Superior temporal gyrus (tissue), 1 donor: Measurements from ENCODE around the gene ALDH9A1.
"Not testable (repeated sequence)": the region's sequence is repeated elsewhere in the genome, so short reads cannot be mapped to it uniquely, and the experiment has no call there.

Experiments used
- DNase-seq: peaks from one replicate; pipeline ENCODE4 v3.0.0-alpha.2; 2016; ENCODE audit errors: extremely low spot score

ALDH9A1 gene

DNA sequence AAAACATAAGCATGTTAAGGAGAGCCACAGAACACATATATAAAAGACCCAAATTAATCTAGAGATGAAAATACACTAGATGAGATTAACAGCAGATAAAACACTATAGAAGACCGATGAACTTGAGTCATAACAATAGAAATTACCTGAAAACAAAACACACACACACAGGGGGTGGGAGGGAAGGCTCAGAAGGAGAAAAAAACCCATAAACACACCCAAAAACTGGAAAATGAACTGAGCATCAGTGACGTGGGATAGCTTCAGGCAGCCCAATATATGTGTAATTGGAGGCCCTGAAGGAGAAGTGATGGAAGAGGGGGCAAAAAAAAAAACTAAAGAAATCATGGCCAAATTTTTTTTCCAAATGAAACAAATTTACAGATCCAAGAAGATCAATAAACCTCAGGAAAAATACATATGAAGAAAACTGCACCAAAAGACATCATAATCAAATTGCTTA lies 11.4 kb downstream of the ALDH9A1 start:
- DNase-seq = no peak

- no peak for DNase-seq
Measured at GRCh38 chr1:165686121-165686970, 12.0 kb downstream of the ALDH9A1 start.

DNA sequence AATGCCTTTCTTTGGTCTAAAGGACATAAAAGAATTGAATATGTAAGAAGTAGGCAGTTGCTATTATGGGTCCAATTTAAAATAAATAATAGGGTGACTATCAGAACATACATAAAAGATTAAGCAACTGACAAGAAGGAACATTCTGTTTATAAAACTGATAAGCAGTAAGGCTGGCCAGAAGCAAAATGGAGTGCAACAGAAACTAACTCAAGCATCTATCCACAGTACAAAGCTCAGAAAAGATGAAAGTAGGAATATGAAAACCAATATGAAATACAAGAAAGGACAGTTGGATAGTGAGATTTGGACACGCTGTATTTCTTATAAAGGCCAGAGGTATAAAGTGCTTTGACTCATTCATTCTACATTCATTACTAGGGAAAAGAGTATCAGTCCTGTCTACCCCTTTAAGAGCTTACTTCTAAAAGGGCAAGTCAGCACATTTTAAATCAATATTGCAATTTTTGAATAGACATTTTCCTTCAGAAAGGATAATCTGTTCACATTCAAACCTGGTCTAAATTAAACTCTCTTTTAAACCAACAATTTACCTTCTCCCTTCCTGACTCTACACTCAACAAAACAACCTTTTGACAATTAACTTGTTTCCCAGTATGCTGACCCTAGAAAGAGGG lies 14.4 kb downstream of the ALDH9A1 start:
- DNase-seq = no peak

DNA sequence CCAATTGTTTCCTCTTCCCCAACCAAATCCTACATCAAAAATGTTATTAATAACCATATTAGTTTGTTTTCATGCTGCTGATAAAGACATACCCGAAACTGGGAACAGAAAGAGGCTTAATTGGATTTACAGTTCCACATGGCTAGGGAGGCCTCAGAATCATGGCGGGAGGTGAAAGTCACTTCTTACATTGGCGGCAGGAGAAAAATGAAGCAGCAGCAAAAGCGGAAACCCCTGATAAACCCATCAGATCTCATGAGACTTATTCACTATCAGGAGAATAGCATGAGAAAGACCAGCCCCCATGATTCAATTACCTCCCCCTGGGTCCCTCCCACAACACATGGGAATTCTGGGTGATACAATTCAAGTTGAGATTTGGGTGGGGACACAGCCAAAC lies 17.6 kb downstream of the ALDH9A1 start:
- not testable (repeated sequence) for DNase-seq

- DNase-seq = no peak
Measured at GRCh38 chr1:165680303-165680702, 18.1 kb downstream of the ALDH9A1 start.

DNA sequence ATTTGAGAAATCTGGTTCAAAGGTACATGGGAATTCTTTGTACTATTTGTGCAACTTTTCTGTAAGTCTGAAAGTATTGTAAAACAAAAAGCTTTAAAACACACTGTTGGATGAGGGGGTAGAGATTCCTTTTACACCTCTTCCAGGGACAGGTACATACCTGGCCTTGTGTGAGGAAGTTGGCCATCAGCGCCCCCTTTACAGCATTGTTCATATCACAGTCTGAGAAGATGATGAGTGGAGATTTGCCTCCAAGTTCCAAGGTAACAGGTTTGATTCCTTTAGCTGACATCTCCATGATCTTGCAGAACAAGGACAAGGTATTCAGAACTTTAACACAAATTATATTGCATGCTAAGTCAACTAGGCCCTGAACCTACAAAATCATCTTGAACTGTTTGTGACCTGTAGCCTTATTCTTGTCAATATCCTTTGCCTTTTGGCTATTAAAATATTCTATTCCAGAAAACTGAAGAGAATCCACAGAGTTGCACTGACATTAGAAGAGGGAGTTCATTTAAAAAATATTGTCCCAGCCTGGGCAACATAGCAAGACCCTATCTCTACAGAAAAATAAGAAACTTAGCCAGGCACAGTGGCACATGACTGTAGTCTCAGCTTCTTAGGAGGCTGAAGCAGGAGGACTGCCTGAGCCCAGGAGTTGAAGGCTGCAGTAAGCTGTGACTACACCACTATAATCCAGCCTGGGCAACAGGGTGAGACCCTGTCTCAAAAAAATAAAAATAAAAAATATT lies 18.9 kb downstream of the ALDH9A1 start:
- no peak for DNase-seq

DNA sequence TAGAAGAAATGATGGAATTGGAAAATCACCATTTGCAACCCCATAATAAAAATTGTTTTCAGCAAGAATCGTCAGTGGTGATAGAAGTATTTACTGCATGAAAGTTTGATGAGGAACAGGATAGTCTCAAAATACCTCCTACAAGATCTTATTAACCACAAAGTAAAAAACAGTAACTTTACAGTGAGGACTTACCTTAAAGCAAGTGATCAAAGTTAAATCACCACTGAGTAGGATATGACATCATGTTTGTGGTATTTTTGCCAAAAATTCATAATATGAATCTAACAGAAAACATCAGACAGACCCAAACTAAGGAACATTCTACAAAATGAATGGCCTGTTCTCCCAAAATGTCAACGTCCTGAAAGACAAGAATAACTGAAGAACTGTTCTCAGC lies 19.9 kb downstream of the ALDH9A1 start:
- DNase-seq = no peak

- DNase-seq = no peak
Measured at GRCh38 chr1:165675794-165676193, 22.6 kb downstream of the ALDH9A1 start.

- no peak for DNase-seq
Measured at GRCh38 chr1:165674599-165674998, 23.8 kb downstream of the ALDH9A1 start.

DNA sequence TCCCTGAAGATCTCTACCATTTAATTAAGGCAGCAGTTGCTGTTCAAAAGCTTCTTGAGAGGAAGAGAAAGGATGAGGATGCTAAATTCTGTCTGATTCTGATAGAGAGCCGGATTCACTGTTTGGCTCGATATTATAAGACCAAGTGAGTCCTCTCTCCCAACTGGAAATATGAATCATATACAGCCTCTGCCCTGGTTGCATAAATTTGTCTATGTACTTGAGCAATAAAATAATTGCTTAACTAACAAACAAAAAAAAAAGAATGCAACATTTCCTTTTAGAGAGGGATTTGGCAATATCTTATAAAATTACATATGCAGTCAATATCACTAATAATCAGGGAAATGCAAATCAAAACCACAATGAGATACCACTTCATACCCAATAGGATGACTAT lies 26.8 kb downstream of the ALDH9A1 start:
- no peak for DNase-seq

GRCh38 chr1:165668184-165668583 lies 30.2 kb downstream of the ALDH9A1 start:
- DNase-seq = no peak

DNA sequence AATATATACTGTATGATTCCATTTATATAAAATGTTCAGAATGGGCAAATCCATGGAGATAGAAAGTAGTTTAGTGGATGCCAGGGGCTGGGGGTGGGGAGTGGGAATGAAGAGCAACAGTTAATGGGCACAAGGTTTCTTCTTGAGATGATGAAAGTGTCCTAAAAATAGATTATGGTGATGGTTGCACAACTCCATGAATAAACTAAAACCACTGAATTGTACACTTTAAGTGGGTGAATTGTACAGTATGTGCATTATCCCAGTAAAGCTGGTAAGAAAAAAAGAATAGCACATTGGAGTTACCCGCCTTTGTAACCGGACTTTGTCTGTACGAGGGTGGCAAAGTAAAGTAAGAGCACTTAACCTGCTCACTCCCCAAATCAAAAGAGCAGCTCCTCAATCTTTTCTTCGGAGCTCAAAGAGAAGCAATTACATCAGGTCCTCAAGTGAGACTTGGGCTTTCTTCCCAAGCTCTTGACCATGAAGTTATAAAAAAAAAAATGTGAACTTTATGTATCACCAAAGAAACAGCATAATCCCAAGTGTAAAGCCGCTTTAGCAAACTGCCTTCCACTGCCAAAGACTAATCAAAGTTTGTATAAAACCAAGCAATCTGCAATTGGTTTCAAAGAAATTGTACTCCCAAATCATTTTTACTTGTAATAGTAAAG lies 32.1 kb downstream of the ALDH9A1 start:
- DNase-seq = no peak

DNA sequence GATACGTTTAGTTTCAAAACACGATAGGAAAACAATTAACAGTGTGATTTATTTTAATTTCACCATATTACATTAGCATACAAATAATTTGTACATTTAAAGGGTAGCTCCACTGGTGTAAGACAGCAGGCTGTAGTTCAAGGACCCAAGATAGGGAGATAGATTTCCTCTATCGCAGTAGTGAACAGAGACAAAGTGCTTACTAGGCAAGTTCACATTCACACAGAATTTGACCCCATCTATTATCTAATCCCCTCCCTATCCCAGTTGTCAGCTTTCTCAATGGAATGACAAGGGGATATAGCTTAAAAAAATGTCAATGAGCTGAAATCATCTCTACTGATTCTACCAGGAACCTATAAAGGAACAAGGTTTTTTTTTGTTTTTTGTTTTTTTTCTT lies 36.2 kb downstream of the ALDH9A1 start:
- DNase-seq = no peak

DNA sequence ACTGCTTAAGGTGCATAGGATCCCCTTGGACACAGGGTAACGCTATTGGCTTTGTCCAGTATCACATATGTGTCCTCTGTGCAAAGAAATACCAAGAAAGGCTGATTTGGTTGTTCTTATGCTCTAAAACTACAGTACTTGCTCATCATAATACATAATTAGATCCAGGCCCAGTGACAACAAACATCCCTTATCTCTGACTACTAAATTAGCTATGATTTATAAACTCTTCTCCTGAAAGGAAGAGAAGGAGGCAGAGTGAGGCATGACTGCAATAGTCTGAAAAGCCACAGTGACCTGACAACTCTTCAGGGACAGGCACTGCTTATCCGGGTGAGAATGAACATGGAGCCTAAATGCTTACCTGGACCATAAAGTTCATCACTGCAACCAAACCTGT lies 36.7 kb downstream of the ALDH9A1 start:
- DNase-seq = no peak

GRCh38 chr1:165659581-165659895 lies 38.8 kb downstream of the ALDH9A1 start:
- no peak for DNase-seq

GRCh38 chr1:165658766-165659580 lies 39.4 kb downstream of the ALDH9A1 start:
- not testable (repeated sequence) for DNase-seq

GRCh38 chr1:165650981-165651625 lies 47.3 kb downstream of the ALDH9A1 start:
- DNase-seq = no peak

DNA sequence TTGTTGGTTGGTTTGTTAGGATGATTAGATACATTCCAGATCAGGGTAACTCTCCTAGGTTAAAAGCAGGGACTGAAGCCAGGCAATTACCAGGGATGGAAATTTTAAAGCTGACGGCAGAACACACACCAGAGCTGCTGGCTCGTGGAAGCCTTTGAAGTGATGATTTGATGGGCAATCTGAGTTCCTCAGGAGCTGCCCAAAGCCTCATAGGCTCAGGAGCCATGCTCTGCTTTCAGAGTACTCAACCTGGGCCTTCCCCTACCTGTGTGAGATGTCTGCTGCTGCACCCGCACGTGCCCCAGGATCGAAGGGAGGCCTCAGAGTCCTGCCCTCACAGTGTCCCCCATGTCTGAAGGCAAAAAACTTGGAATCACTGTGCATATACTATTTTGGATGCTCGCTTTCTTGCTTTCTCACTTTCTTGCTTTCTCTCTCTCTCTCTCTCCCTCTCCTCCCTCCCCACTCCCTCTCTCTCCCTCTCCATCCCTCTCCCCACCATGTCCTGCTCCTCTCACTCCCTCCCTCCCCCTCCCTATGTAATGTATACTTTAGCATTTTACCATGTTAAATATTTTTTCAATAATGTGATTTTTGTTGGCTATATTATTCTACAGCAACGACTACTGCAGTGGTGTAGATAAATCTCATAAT lies 49.3 kb downstream of the ALDH9A1 start:
- no peak for DNase-seq

GRCh38 chr1:165647970-165648369 lies 50.4 kb downstream of the ALDH9A1 start:
- DNase-seq = no peak

DNA sequence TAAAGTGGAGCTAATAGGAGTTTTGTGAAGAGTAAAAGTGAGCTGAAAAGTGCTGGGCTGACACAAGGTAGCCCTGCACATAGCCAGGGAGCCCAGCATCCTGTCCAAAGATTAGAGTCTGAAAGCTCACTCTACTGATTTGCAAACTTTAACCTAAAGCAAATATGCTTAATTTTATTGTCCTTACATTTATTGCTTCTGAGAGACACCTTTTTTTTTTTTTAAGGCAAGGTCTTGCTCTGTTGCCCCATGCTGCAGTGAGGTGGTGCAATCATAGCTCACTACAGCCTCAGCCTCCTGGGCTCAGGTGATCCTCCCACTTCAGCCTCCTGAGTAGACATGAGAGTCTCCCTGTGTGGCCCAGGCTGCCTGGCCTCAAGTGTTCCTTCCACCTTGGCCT lies 50.8 kb downstream of the ALDH9A1 start:
- DNase-seq = no peak
